Activated T-helper 1 cell treated with Interleukin-2 at 50 U/mL for 16 hours (primary cell): ENCODE measurements around the gene SDK2.

Experiments
- DNase-seq: peaks from one replicate; pipeline ENCODE4 v3.0.0-alpha.2; 2020; ENCODE audit warnings: low read depth

Gene SDK2

GRCh38 chr17:73419051-73419450, 225.2 kb downstream of the SDK2 start:
- no peak for DNase-seq

- DNase-seq, result no peak
Measured at GRCh38 chr17:73415782-73416181, 228.5 kb downstream of the SDK2 start.

GRCh38 chr17:73414171-73414955, 229.9 kb downstream of the SDK2 start:
- DNase-seq, result no peak

- no peak for DNase-seq
Measured at GRCh38 chr17:73412914-73413313, 231.3 kb downstream of the SDK2 start.

- DNase-seq, result no peak
Measured at GRCh38 chr17:73411313-73411747, 232.9 kb downstream of the SDK2 start.

GRCh38 chr17:73410586-73411312, 233.5 kb downstream of the SDK2 start:
- DNase-seq, result no peak

- no peak for DNase-seq
Measured at GRCh38 chr17:73404246-73404645, 240.0 kb downstream of the SDK2 start.

- DNase-seq, result no peak
Measured at GRCh38 chr17:73402466-73402865, 241.8 kb downstream of the SDK2 start.

- DNase-seq, result no peak
Measured at GRCh38 chr17:73401911-73402310, 242.3 kb downstream of the SDK2 start.

GRCh38 chr17:73400915-73401545, 243.2 kb downstream of the SDK2 start:
- no peak for DNase-seq

GRCh38 chr17:73399056-73399455, 245.2 kb downstream of the SDK2 start:
- no peak for DNase-seq

- DNase-seq, result no peak
Measured at GRCh38 chr17:73397856-73398540, 246.2 kb downstream of the SDK2 start.

GRCh38 chr17:73397278-73397826, 246.9 kb downstream of the SDK2 start:
- DNase-seq, result no peak

GRCh38 chr17:73396431-73397277, 247.6 kb downstream of the SDK2 start:
- DNase-seq, result no peak

GRCh38 chr17:73394512-73395450, 249.5 kb downstream of the SDK2 start:
- DNase-seq, result no peak

- no peak for DNase-seq
Measured at GRCh38 chr17:73393962-73394361, 250.3 kb downstream of the SDK2 start.

- DNase-seq, result no peak
Measured at GRCh38 chr17:73393381-73393780, 250.9 kb downstream of the SDK2 start.

- DNase-seq, result no peak
Measured at GRCh38 chr17:73391331-73392265, 252.6 kb downstream of the SDK2 start.

- no peak for DNase-seq
Measured at GRCh38 chr17:73390851-73391250, 253.4 kb downstream of the SDK2 start.
